Ascending aorta (tissue), 2 donors: ENCODE data around the gene SFTPB. TPM values are rescaled to one million over a fixed set of nuclear protein-coding genes. Genes with fewer than 3 reads are reported as not detected.
"Not testable (repeated sequence)": the region's sequence is repeated elsewhere in the genome, so short reads cannot be mapped to it uniquely, and the experiment has no call there.

Source experiments
- DNase-seq, 2 donors: peaks; one replicate each; pipeline ENCODE4 v3.0.0-alpha.2; 2019; ENCODE audit warnings: low spot score in 2 of 2
- H3K27ac ChIP-seq, 2 donors: fragments of 200-600 bp; sonication (generic); one replicate each; pipeline ENCODE4 v1.5.1; 2016 to 2017; ENCODE audit warnings: mild to moderate bottlenecking in 1 of 2
- H3K27me3 ChIP-seq: fragments of 200-600 bp; sonication (generic); one replicate; pipeline ENCODE4 v1.5.1; 2017
- H3K36me3 ChIP-seq, 2 donors: fragments of 200-600 bp; sonication (generic); one replicate each; pipeline ENCODE4 v1.5.1; 2016
- H3K4me1 ChIP-seq, 2 donors: fragments of 200-600 bp; sonication (generic); one replicate each; pipeline ENCODE4 v1.5.1; 2016 to 2017; ENCODE audit warnings: mild to moderate bottlenecking in 1 of 2
- H3K4me3 ChIP-seq, 2 donors: fragments of 200-600 bp; sonication (generic); one replicate each; pipeline ENCODE4 v1.5.1; 2016 to 2017; ENCODE audit warnings: mild to moderate bottlenecking in 1 of 2
- H3K9me3 ChIP-seq, 2 donors: fragments of 200-600 bp; sonication (generic); one replicate each; pipeline ENCODE4 v1.5.1; 2016
- CTCF ChIP-seq, 3 experiments: fragments of 200-600 bp in 2 of 3; fragments of 450-650 bp in 1 of 3; sonication (generic) in 2 of 3; IDR thresholded peaks; one replicate each; pipeline ENCODE4 v1.5.1; 2016 to 2019; ENCODE audit warnings: antibody characterized with exemption in 3 of 3, mild to moderate bottlenecking in 1 of 3, moderate library complexity in 1 of 3
- intact Hi-C: fragments of 100-400 bp; cut with DNase I; formaldehyde crosslinking; loops from one replicate; pipeline ENCODE4 v1.15.1; 2023
- total RNA-seq: library from RNA; depleted of rRNA; stranded (reverse); fragments of >200 nt; gene quantifications from one replicate; pipeline ENCODE4 v1.1.0, GENCODE V29; 2016

The SFTPB gene
- total RNA-seq, result not detected

DNA sequence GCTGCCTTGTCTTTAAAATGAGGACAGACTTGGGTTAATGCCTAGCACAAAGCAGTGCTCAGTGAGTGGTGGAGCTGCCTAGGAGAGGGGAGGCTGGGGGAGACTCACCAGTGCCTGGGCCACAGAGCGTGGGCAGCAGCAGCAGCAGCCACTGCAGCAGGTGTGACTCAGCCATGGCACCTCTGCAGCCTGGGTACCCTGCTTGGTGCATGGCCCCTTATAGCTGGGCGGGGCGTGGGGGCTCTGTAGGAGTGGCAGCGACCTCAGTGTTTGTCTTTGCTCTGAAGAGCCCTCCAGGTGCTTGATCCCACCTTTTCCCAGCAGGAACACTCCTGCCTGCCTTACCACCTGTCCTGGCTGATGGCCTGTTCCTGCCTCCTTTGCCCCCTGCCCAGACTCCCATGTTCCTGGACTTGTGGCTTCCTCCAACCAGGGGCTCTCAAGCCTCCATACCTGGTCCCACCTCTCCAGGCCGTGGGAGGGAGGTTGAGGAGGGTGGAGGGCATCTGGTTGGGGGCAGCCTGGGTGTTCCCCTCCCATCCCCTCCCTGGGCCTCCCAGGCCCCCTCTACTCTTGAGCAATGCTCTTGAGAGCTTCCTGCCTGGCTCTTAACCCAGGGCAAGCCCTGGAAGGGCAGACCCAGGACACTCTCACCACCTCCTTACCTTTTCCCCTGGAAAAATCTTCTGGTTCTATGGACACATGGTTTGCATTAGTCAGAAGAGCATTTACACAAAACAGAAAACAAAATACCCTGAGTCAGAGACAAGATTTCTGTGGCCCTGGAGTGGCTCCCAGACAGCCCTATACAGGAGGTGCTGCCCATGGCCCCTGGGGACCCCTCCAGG lies at the start of gene SFTPB:
TSS of gene SFTPB (minus strand) at position 191 of the 848 bp plus-strand sequence. CDS start at position 175, 16 bp downstream.
- peak in 1 of 2 donors; percentile 45 for DNase-seq
- H3K36me3 ChIP-seq, result no peaks in the 10 kb centered on the region
- no peak for TF ChIP-seq CTCF (IDR thresholded peaks at IDR 0.05)
- no peaks in the 10 kb centered on the region for H3K9me3 ChIP-seq
- no peaks in the 10 kb centered on the region for H3K27me3 ChIP-seq
- no peak within 1 kb of the TSS for H3K27ac ChIP-seq
- intact Hi-C loops, result no loop called here
- H3K4me3 ChIP-seq, result no peak within 1 kb of the TSS
- no peaks in the 10 kb centered on the region for H3K4me1 ChIP-seq

DNA sequence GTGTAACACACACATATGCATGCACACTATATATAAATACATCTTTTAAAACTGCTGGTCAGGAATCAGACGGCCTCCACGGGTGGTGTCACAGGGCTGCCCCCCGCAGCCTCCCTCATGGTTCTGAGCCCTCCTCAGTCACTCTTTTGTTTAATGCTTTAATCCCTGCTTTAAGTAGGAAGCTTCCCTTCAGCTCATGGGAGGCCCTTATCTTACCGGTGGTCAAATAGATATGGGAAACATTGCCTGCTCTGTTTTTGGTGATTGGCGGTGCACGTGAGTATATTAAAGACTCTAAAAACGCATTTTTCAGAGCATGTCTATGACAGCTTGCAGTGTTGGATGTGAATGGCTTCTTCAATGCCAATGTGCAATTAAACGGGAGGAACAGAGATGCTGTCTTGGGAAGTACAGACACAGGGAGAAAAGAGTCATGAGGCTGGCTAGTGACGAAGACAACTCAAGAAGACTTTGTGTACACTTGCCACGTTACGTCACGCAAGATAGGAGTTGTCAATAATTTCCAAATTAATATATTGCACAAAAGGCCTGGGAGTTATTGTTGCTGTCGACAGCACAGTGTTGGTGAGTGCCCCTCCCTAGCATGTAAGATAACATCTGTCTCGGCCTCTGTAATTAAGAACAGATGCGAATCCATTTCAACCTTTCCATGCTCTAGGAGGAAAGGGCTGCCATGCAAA lies 49.5 kb upstream of the SFTPB start:
- no peak for TF ChIP-seq CTCF (IDR thresholded peaks at IDR 0.05)

DNA sequence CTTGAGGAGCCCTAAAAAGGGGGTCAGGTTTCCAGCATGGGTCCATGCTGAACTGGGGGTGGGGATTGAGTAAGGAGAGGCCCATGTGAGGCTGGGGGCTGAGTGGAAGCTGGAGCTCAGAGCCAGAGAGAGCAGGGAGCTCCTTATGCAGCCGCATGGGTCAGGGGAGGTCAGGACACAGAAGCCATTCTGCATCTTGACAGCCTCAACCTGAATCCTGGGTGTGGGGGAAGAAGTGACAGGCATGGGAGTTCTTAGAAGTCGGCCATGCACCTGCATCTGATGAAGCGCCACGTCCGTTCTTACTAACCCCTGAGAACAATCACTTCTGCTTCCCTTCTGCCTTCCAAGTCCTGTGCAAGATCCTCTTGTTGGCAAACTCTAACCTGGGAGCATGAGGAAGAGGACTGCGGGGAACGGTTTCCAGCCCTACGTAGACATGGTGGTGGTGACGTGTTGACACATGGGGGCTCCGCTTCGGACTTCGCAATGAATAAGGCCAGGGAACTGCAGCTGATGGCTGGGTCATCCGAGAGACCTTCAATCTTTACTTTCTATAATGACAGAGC lies 48.4 kb upstream of the SFTPB start:
- intact Hi-C loops, result no loop called here
- no peaks in the 10 kb centered on the region for H3K36me3 ChIP-seq
- H3K4me3 ChIP-seq, result no peak overlapping the region
- no peaks in the 10 kb centered on the region for H3K27me3 ChIP-seq
- H3K4me1 ChIP-seq, result peaks cover 0 to 9% of the 10 kb centered on the region in 2 donors
- DNase-seq, result peak in 1 of 2 donors; percentile 56
- H3K27ac ChIP-seq, result no peak overlapping the region
- no peak for TF ChIP-seq CTCF (IDR thresholded peaks at IDR 0.05)
- H3K9me3 ChIP-seq, result no peaks in the 10 kb centered on the region

More for the DNA sequence above, 49.5 kb upstream of the SFTPB start:
- intact Hi-C loops, result no loop called here
- Histone ChIP-seq H3K36me3 (no peaks in the 10 kb centered on the region), H3K9me3 (no peaks in the 10 kb centered on the region), H3K27ac (no peak overlapping the region), H3K4me3 (no peak overlapping the region), H3K27me3 (no peaks in the 10 kb centered on the region), H3K4me1 (peaks cover 0 to 9% of the 10 kb centered on the region in 2 donors)
- no peak for DNase-seq

- no peak for TF ChIP-seq CTCF (IDR thresholded peaks at IDR 0.05)
- Histone ChIP-seq H3K4me1 (peaks cover 0 to 9% of the 10 kb centered on the region in 2 donors), H3K4me3 (no peak overlapping the region), H3K9me3 (no peaks in the 10 kb centered on the region), H3K36me3 (no peaks in the 10 kb centered on the region), H3K27me3 (no peaks in the 10 kb centered on the region), H3K27ac (no peak overlapping the region)
- intact Hi-C loops, result no loop called here
- no peak for DNase-seq
Measured at GRCh38 chr2:85714841-85715240, 46.8 kb upstream of the SFTPB start.

- intact Hi-C loops, H3K27me3 ChIP-seq, H3K27ac ChIP-seq, H3K4me1 ChIP-seq, H3K9me3 ChIP-seq, H3K4me3 ChIP-seq, H3K36me3 ChIP-seq, DNase-seq: not testable (repeated sequence)
Measured at GRCh38 chr2:85714421-85714820, 46.4 kb upstream of the SFTPB start.

GRCh38 chr2:85713836-85714235 lies 45.8 kb upstream of the SFTPB start:
- H3K4me3 ChIP-seq, result no peak overlapping the region
- H3K27ac ChIP-seq, result peak overlapping the region in 1 of 2 donors; percentile 71
- H3K4me1 ChIP-seq, result peaks cover 0 to 9% of the 10 kb centered on the region in 2 donors
- intact Hi-C loops, result no loop called here
- no peaks in the 10 kb centered on the region for H3K9me3 ChIP-seq
- no peaks in the 10 kb centered on the region for H3K27me3 ChIP-seq
- no peak for DNase-seq
- H3K36me3 ChIP-seq, result no peaks in the 10 kb centered on the region
- TF ChIP-seq CTCF (IDR thresholded peaks at IDR 0.05), result no peak
